Aorta (tissue), 5 donors: ENCODE results near the gene SPTBN4. TPM values are rescaled to one million over a fixed set of nuclear protein-coding genes. Genes with fewer than 3 reads are reported as not detected.
"Not testable (repeated sequence)": the region's sequence is repeated elsewhere in the genome, so short reads cannot be mapped to it uniquely, and the experiment has no call there.

Experiments used
- ATAC-seq: fragments of 200-7000 bp; cut with Tn5 transposase; one replicate; pipeline ENCODE4 v1.9.1; 2022; ENCODE audit warnings: moderate library complexity; ENCODE audit not compliant: low FRiP score
- DNase-seq, 2 donors: peaks; one replicate each; pipeline ENCODE4 v3.0.0-alpha.2; 2020
- H3K27ac ChIP-seq, 2 donors: one replicate each; pipeline ENCODE4 v1.5.1; 2013; ENCODE audit warnings: low read length in 2 of 2, mild to moderate bottlenecking in 2 of 2, moderate library complexity in 2 of 2, control low read depth in 1 of 2, inconsistent platforms in 1 of 2, low read depth in 1 of 2
- H3K27me3 ChIP-seq, 2 donors: one replicate each; pipeline ENCODE4 v1.6.1; 2013; ENCODE audit warnings: control low read depth in 1 of 2, low read length in 1 of 2, mild to moderate bottlenecking in 1 of 2, moderate library complexity in 1 of 2; ENCODE audit not compliant: insufficient read depth in 2 of 2, control insufficient read depth in 1 of 2
- H3K36me3 ChIP-seq, 2 donors: one replicate each; pipeline ENCODE4 v1.6.1; 2013; ENCODE audit warnings: control low read depth in 1 of 2, low read length in 1 of 2, mild to moderate bottlenecking in 1 of 2; ENCODE audit not compliant: insufficient read depth in 2 of 2, control insufficient read depth in 1 of 2
- H3K4me1 ChIP-seq, 2 donors: one replicate each; pipeline ENCODE4 v1.6.1; 2013; ENCODE audit warnings: low read length in 2 of 2, control low read depth in 1 of 2, mild to moderate bottlenecking in 1 of 2, moderate library complexity in 1 of 2; ENCODE audit not compliant: insufficient read depth in 2 of 2, control insufficient read depth in 1 of 2
- H3K4me3 ChIP-seq, 2 donors: one replicate each; pipeline ENCODE4 v1.5.1; 2013; ENCODE audit warnings: low read length in 2 of 2, control low read depth in 1 of 2, mild to moderate bottlenecking in 1 of 2
- H3K9me3 ChIP-seq: one replicate; pipeline ENCODE4 v1.6.1; 2013; ENCODE audit warnings: mild to moderate bottlenecking, low read length; ENCODE audit not compliant: control insufficient read depth
- WGBS, 2 donors: extraction: QIAGEN DNeasy Blood & Tissue Kit; methylation state at CpG; one replicate each; pipeline ENCODE4 v1.1.7; 2013; 5-methylcytosine and 5-hydroxymethylcytosine counted together
- intact Hi-C, 2 donors: fragments of 100-400 bp; cut with DNase I; formaldehyde crosslinking; loops; one replicate each; pipeline versions ENCODE4 v1.14.2 to v1.15.0; 2022
- polyA plus RNA-seq, 2 donors: library from polyadenylated mRNA; stranded (reverse); fragments of 200-250 nt; gene quantifications; one replicate each; pipeline ENCODE4 v1.2.3, GENCODE V29; 2013
- total RNA-seq, 2 donors: library from RNA; stranded (reverse); fragmentation: NEBNext Ultra II Directional; extraction: Animal tissue kit (Norgen Biotek cat#: 25700); gene quantifications; one replicate each; pipeline ENCODE4 v1.2.1, GENCODE V29; 2021
- donor health status: healthy with polysubstance abuse.
- donor health status: Bipolar disorder and iron deficiency.
- donor health status: DM: no; HTN: no; CAD: no.
- donor health status: DM: no; HTN: no; CAD: no.
- donor health status: DM: yes; HTN: yes; CAD: no.

The SPTBN4 gene
- total and polyA plus RNA-seq, 4 donors, result 0.25 to 4.1 (median 2.5) TPM

DNA sequence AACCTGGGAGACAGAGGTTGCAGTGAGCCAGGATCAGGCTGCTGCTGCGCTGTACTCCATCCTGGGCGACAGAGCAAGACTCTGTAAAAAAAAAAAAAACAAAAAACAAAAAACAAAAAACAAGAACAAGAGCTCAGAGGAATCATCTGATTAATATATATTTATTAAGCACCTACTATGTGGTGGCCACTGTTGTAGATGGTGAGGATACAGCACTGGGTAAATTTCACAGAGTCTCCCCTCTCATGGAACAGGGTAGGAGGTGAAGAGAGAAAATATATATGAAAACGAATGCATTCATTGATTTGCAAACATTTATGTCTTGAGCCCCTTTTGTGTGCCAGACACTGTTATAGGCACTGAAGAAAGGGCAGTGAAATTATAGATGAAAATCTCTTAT, 35.1 kb upstream of the SPTBN4 start:
- Histone ChIP-seq H3K4me3 (no peak overlapping the region), H3K4me1 (no peaks in the 10 kb centered on the region), H3K9me3 (no peaks in the 10 kb centered on the region), H3K27ac (no peak overlapping the region), H3K36me3 (no peaks in the 10 kb centered on the region), H3K27me3 (no peaks in the 10 kb centered on the region)
- DNase-seq, result no peak
- intact Hi-C loops, result no loop called here
- WGBS, 2 donors, result 89% methylated on average over 3 of the region's 3 CpGs
- no peak for ATAC-seq

DNA sequence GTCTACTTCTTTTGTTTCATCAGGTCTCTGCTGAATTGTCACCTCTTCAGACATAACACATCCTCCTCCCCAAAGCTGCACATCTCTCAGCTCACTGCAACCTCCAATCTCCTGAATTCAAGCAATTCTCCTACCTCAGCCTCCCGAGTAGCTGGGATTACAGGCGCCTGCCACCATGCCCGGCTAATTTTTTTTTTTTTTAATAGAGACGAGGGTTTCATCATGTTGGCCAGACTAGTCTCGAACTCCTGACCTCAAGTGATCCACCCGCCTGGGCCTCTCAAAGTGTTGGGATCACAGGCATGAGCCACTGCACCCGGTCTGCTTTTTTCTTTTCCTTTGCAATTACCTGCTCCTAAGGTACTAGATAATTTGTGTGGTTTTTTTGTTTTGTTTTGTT, 34.0 kb upstream of the SPTBN4 start:
- intact Hi-C loops, H3K27me3 ChIP-seq, ATAC-seq, H3K9me3 ChIP-seq, H3K36me3 ChIP-seq, DNase-seq, H3K4me3 ChIP-seq, H3K4me1 ChIP-seq: not testable (repeated sequence)
- 37 to 44% methylated on average over 7 of the region's 7 CpGs for WGBS, 2 donors
- H3K27ac ChIP-seq, result peak overlapping the region; percentile 68 to 99

DNA sequence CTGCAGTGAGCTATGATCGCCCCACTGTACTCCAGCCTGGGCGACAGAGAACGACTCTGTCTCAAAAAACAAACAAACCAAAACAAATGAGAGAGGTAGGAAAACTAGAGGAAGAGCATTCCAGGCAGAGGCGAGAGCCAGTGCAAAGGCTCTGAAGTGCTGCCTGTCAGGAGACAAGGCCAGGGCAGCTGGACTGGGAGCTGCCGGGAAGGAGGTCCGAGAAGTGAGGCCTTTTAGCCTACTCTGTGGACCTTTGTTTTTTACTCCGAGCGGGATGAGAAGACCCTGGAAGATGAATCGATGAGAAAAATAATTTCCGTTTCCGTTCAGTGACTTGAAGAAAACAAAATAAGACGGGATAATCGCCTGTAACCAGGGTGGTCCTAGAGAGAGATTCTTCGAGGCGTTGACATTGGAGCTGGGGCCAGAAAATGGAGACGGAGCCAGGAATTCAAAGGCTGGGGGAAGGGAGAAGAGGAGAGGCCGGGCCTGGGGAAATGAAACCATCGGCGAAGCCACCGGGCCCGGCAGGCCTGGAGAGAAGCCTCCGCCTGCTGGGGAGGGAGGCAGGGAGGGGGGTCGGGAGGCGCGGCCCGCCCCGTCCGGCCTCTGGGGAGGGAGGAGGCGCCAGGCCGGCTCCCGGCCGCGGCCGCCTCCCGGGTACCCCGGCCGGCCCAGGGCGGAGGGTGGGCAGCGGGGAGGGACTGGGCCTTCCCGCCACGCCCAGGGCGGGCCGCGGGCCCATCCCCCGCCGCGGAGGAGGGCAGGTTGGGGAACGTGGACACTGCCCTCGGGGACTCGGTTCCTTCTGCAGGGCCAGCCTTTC, 33.2 kb upstream of the SPTBN4 start:
- Histone ChIP-seq H3K4me1 (no peaks in the 10 kb centered on the region), H3K27ac (peak overlapping the region; percentile 68 to 99), H3K36me3 (no peaks in the 10 kb centered on the region), H3K4me3 (peak overlapping the region; percentile 33 to 78), H3K9me3 (no peaks in the 10 kb centered on the region), H3K27me3 (no peaks in the 10 kb centered on the region)
- 1% methylated on average over 32 to 50 of the region's 50 CpGs for WGBS, 2 donors
- DNase-seq (peak; percentile 95), ATAC-seq (peak; percentile 99)
- intact Hi-C loops, result no loop called here

DNA sequence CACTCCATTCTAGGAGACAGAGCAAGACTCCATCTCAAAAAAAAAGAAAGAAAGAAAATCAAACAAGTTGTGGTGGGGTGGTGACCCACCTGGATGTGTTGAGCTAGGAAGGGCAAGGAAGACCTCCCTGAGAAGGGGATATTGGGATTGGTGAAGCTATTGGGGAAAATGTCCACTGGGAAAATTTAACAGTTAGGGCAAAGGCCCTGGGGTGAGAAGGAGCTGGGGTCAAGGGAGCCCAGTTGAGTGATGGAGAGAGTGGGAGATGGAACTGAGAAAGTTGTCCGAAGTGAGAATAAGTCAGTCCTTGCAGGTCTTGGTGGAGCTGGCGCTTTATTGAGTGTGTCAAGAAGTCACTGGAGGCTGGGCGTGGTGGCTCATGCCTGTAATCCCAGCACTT, 28.5 kb upstream of the SPTBN4 start:
- Histone ChIP-seq H3K27ac (no peak overlapping the region), H3K27me3 (no peaks in the 10 kb centered on the region), H3K4me3 (no peak overlapping the region), H3K36me3 (no peaks in the 10 kb centered on the region), H3K9me3 (no peaks in the 10 kb centered on the region), H3K4me1 (no peaks in the 10 kb centered on the region)
- ATAC-seq (no peak), DNase-seq (no peak)
- 93 to 98% methylated on average over 3 of the region's 3 CpGs for WGBS, 2 donors
- intact Hi-C loops, result no loop called here

DNA sequence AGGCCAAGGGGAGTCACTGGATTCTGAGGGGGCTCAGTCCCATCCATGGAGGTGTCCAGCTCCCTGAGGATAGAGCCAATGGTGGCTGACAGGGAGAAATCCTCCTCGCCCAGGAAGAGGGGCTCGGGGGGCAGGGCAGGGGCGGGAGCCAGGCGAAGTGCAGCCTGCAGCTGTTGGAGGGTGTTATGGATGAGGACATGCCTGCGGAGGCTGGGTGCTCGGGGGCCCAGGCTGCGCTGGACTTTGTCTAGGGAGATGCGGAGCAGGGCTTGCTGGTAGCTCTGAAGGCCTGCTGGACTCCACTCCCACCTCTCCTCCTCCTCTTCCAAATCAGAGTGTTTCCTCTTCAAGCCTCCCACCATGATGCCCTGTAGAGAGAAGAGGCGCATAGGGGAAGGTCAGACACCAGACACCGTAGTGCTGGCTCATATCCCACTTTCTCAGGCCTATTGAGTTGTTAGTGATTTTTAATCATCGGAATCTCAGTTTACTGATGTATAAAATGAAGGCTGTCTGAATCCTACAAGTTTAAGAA, 25.0 kb upstream of the SPTBN4 start:
- no peaks in the 10 kb centered on the region for H3K4me1 ChIP-seq

DNA sequence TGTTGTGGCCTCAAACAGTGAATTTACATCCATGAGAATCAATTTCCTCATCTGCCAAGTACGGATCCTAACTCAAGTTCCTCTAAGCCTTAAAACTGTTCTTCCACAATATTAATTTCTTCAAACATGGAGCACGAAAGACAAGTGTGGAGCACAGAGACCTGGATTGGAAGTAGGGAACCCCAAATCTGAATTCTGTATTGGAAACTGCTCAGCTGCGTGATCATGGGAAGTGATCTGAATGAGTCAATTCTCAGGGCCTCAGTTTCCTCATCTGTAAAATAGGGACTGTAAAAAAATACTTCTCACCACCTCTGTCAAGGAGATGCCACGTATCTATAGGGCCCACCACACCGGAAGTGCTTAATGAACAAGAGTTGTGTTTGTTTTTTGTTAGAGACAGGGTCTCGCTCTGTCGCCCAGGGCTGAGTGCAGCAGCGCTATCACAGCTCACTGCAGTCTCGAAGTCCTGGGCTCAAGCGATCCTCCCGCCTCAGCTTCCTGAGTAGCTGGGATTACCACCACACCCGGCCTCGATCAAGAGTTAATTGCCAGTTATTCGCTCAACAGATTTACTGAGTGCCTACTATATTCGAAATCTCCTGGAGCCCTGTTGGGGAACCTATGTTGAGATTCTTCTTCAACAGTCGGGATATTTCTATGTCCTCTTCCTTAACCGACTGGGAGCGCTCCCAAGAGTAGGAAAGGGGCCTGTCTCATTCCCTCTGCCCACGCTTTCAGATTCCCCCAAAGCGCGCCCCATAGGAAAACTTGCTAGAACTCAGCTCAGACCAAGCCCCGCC, 24.3 kb upstream of the SPTBN4 start:
- H3K36me3 ChIP-seq, result no peaks in the 10 kb centered on the region
- peak overlapping the region in 1 of 2 donors; percentile 68 for H3K27ac ChIP-seq
- no peak for DNase-seq
- WGBS, 2 donors, result 15 to 18% methylated on average over 22 of the region's 22 CpGs
- H3K27me3 ChIP-seq, result no peaks in the 10 kb centered on the region
- no peak for ATAC-seq
- intact Hi-C loops, result loop anchor here in 1 of 2 donors (1.0 to 10.0 kb wide), 3 partner anchors 21 to 362 kb away; partner anchors contain the start of genes C19orf47 and PLD3
- no peaks in the 10 kb centered on the region for H3K9me3 ChIP-seq
- H3K4me3 ChIP-seq, result peak overlapping the region in 1 of 2 donors; percentile 29
- H3K4me1 ChIP-seq, result no peaks in the 10 kb centered on the region

More for the DNA sequence above, 25.0 kb upstream of the SPTBN4 start:
- Histone ChIP-seq H3K4me3 (no peak overlapping the region), H3K27me3 (no peaks in the 10 kb centered on the region), H3K27ac (no peak overlapping the region), H3K9me3 (no peaks in the 10 kb centered on the region), H3K36me3 (no peaks in the 10 kb centered on the region)
- intact Hi-C loops, result loop anchor here in 1 of 2 donors (10.0 kb wide), 1 partner anchor 363 kb away; no protein-coding TSS in a partner anchor
- no peak for DNase-seq
- 84 to 85% methylated on average over 11 of the region's 11 CpGs for WGBS, 2 donors
- no peak for ATAC-seq

DNA sequence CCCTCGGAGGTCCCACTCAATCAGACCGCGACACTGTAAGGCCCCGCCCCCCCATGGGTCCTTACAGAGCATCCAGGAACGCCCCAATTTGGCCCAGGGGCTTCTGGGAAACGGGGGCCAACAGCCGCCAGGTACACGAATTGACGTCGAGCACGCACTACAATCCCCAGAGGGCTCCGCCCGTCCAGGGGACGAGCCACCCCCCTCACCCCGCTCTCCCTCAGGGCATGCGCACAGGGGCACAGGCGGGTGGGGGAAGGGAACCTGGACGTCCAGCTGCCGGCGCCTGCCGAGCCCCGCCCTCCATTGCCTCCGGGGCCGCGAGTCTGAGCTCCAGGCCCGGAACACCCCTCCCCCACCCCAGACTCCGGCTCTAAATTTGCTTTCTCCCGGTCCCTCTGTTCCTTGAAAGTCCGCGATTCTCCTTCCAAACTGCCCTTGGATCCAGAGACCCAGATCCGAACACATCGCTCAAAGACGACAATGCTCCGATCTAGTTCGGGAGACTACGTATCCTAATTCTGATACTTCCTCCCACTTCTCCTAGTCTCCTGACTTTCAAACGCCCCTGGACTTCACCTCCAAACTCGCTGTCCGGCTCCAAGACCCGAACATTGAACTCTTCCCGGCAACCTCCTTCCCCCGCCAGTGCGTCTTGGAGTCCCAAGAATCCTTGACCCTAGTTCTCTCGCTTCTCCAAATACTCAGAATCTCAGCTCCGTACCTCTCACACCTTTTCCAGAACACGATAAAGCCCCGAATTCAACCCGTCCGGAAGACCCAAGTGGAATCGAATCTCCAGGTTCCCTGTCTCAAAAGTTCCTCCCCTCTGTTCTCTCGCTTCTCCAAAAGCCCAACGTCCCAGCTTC, 23.4 kb upstream of the SPTBN4 start:
- H3K9me3 ChIP-seq, result no peaks in the 10 kb centered on the region
- peaks cover 3 to 5% of the 10 kb centered on the region in 2 donors for H3K36me3 ChIP-seq
- ATAC-seq (peak; percentile 93), DNase-seq (peak; percentile 99 to 100)
- H3K4me1 ChIP-seq, result no peaks in the 10 kb centered on the region
- WGBS, 2 donors, result 0 to 1% methylated on average over 48 to 52 of the region's 52 CpGs
- peak overlapping the region; percentile 51 to 88 for H3K27ac ChIP-seq
- peak overlapping the region; percentile 50 to 90 for H3K4me3 ChIP-seq
- intact Hi-C loops, result loop anchor here in 1 of 2 donors (1.0 to 10.0 kb wide), 3 partner anchors 22 to 361 kb away; partner anchors contain the start of genes C19orf47 and PLD3
- no peaks in the 10 kb centered on the region for H3K27me3 ChIP-seq
